Left ventricle myocardium superior (tissue), 1 donor: ENCODE measurements around the gene GABRD. TPM values are rescaled to one million over a fixed set of nuclear protein-coding genes. Genes with fewer than 3 reads are reported as not detected.

Source experiments
- ATAC-seq: fragments of 200-7000 bp; cut with Tn5 transposase; one replicate; pipeline ENCODE4 v1.9.1; 2020; ENCODE audit warnings: mild to moderate bottlenecking, moderate library complexity
- DNase-seq: peaks from one replicate; pipeline ENCODE4 v3.0.0-alpha.2; 2020
- intact Hi-C: fragments of 100-400 bp; cut with micrococcal nuclease; formaldehyde crosslinking; loops from one replicate; pipeline ENCODE4 v1.11.0; 2022
- total RNA-seq: library from RNA; stranded (reverse); fragmentation: NEBNext Ultra II Directional; extraction: Animal tissue kit (Norgen Biotek cat#: 25700); gene quantifications from one replicate; pipeline ENCODE4 v1.2.1, GENCODE V29; 2021
- donor health status: DM: no; HTN: yes; CAD: no; lungs with severe emphysema.

The GABRD gene
- total RNA-seq, 1 donor from 2014 or later, result 0.20 TPM

DNA sequence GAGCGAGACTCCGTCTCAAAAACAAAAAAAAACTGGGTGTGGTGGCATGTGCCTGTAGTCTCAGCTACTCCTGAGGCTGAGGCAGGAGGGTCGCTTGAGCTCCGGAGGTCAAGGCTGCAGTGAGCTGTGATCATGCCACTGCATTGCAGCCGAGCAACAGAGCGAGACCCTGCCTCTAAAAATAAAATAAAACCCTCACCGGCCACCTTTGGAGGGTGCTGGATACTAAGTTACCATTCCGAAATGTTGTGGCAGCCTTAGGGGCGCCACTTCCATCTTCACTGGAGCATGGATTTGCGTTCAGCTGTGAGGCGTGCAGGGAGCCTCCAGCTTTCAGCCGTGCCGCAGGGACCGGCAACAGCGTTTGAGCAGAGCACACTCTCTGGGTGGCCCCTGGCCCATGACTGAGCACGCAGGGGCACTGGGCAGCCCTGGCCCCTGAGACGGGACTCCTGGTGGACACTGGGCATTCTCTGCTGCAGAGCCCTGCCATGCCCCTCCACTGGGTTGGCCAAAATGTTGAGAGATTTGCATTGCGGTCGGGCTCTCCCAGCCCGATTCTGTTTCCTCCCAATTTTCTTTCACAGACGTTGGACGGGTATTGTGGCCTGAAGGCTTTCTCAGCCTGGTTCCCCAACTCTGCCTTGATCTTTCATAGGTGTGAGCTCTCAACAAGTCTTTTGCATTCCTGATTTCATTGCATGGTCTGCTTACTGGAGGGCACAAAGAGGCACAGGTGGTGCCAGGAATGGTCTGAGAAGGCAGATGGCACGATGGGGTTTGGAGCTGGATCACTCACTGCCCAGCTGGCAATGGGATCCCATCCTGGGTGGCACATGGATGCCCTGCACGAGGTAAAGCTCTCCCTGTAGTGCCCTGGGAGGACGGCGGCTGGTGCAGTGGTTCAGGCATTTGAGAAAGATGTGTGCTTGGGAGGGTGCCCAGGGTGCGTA lies 9.8 kb upstream of the GABRD start:
- intact Hi-C loops, result no loop called here
- DNase-seq (no peak), ATAC-seq (no peak)

DNA sequence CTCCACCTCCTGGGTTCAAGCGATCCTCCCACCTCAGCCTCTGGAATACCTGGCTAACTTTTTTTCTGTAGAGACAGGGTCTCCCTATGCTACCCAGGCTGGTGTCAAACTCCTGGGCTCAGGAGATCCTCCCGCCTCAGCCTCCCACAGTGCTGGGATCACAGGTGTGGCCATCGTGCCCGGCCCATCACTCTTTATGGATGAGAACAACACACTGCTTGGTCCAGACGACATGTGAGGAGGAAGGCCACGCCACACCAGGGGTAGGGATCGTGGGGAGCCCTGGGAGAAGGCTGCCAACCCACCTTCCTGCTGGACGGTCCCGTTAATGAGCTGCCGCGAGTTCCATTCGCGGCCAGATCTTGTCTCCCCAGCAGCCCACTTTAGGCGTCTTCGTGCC lies 5.0 kb upstream of the GABRD start:
- DNase-seq, result no peak
- ATAC-seq, result no peak
- intact Hi-C loops, result no loop called here

DNA sequence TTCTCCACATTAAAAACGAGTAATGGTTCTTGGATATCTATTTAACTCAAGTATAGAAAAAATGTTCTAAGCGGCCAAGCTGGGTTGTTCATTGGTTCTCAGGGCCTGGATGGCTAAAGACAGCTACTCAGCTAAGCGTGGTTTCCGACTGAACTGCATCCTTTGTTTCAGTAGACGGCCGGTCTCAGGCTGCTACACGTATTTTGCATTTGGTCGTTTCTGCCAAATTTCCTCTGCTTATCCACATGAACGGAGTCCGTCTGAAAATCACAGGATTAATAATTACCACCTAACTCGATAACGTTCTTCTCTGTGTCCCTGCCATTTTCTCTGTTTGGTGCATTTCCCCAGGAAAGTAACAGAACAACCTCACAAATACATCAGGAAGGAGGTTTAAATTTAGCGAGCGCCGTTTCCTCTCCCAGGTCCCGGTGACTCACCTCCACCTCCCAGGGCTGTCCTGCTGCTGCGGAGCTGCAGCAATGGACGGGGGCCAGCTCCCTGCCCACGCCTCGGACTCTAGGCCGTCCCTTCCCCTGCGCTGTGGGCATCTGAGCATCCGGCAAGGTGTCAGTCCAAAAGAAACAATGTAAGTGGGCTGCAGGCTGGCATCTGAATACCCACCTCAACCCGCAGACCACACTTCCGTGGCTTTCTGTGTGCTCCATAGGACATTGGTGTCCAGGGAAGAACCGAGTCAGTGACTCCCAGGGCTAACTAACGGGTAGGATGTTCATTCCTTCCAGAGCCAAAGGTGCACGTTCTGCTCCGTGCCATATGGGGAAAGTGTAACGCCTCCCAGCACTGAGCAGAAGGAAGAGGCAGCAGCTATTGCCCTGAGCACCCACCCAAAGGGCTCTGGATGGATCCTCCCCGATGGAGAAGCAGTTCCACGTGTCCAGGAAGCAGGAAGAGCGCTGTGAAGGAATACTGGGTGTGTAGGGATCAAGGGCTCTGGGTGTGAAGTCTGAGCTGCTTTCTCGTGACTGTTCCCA lies 4.1 kb upstream of the GABRD start:
- intact Hi-C loops, result no loop called here
- ATAC-seq, result no peak
- DNase-seq, result no peak

DNA sequence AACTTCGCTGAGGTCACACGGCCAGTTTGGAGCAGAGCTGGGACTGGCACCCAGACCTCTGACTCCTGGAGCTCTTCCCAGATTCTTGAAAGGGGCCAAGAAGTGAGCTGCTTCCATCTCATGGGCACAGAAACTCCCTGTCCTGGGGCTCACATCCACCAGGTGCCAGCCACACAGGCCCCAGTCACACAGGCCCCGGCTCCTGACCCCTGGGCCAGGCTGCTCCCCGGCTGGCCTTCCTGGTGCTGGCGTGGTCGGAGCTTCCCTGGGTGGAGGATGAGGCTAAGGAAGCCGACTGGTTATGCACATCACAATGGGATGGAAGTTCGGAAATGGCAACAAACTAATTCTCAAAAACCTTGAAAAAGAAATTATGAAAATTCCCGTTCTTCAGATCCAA lies 3.0 kb upstream of the GABRD start:
- intact Hi-C loops, result no loop called here
- DNase-seq (no peak), ATAC-seq (no peak)

DNA sequence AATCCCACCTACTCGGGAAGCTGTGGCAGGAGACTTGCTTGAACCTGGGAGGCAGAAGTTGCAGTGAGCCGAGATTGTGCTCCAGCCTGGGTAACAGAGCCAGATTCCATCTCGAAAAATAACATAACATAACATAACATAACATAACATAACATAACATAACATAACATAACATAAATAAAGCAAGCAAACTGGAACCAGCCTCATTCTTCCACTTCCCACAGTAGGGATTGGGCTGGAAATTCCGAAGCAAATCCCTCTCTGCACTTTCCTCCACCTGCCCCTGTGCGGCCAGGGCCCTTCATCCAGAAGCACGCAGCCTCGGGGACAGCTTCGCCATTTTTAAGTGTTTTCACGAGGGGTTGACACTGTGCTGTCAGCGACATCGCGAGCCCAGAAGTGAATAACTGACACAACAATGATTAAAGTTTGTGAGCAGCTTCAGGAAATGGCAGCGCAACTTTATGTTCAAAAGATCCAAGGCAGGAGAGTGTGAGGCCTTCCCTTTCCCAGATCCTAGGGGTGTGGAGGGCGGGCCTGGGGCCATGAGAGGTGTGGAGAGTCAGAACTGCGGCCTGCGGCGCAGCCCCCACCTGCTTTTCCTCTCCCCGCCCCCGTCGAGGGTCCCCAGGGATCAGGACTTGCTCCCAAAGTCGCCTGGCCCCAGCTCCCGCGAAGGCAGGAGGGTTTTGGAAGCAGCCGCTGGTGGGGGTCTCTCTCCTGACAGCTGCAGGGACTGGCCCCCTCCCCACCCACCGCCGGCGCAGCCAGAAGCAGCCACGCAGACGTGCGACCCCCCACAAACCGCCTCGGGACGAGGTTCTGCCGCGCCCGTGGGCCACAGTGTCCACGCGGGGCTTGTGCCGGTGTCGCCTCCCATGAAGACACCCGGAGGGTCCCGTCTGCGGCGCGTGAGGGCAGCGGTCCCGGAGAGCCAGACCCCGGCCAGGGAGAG lies 651 bp upstream of the GABRD start:
- intact Hi-C loops, result no loop called here
- ATAC-seq, result no peak
- no peak for DNase-seq

DNA sequence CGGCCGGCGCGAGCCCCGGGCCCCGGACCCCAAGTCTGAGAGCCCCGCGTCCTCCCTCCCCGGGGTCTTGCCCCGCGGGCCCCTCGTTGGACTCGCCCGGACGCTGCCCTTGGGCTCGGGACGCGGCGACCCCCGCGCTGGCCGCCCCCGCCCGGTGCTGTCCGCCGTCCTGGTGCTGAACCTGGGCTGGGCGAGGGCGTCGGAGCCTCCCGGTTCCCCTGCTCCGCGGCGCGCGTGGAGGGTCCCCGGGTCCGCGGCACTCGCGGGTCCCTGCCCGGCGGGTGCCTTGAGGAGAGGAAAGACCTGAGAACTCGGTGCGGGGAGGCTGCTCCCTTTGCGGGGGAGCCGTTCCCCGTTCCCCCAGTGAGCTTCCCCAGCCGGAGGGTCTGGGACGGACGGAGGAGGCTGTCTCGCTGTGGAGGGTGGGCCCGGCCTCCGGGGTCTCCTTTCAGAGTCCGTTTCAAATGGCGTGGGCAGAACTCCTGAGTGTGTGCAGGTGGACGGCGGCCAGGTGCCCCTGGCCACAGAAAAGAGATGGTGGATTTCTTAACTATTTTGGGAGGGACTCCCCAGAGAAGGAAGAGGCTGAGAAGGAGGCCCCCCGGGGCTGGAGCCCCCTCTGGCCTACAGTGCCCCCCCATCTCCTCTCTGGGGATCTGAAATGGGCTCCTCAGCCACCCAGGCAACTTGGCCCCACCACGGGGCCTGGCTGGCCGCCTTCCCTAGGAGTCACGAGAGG lies 595 bp downstream of the GABRD start:
- ATAC-seq (peak; percentile 29), DNase-seq (no peak)
- intact Hi-C loops, result no loop called here

DNA sequence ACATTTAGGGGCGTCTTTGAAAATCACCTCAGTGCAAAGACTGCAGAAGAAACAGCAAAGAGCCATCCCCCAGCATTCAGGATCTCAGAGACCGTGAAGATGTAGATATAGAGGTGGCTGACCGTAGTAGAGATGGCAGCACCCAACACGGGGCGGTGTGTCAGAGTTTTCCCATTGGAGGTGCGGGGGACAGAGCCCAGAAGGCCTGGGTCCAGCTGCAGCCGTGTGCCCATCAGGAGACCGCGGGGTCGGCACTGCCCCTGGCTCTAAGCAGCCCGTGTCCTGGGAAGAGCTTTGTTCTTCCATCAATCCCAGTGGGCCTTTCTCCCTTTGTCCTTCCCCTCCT lies 1.1 kb downstream of the GABRD start:
- ATAC-seq, result no peak
- no peak for DNase-seq
- intact Hi-C loops, result no loop called here

DNA sequence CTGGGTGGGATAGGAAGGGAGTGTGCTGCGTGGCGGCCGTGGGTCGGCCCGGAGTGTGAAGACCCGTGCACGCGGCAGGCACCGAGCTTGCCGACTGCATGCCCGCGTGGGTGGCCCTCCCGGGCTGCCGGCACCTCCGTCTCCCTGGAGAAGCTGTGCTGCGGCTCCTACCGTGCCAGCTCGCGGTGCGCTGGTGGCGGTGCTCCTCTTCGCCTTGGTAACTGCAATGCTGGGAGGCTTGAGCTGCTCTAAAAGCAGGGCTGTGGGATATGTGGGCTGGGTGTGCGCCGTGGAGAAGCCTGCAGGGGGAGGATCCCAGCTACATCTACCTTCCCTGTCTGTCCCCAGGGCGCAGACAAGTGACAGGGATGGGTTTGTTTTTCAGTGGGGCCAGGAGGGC lies 2.4 kb downstream of the GABRD start:
- intact Hi-C loops, result no loop called here
- DNase-seq, result no peak

DNA sequence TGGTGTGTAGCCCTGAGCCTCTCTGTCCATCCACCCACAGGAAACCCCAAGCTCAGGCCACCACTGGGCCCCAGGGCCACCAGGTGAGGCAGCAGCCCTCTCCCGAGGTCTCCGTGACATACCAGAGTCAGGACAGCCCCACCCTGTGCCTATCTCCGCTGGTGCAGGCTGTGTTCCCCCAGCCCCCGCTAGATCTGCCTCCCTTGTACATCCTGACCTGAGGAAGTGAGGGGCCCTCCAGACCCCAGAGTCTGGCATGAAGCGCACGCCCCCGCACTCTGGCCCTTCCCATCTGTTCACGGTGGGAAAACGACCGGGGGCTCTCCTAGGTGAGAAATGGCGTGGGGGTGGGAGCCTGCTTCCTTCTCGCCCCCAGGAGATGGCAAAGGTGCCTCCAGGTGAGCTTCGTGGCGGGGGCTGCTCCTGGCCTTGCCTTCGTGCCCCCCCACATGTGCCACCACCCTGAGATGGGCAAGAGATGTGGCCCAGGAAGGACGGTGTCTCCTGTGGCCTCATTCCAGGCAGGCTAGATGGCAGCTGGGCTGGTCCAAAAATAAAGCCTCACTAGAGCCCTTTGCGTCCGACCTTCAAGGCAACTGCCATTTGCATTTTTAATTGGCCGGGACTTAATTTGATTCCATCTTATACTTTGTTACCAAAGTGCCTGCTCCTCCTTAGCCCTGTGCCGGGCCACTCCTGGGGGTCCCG lies 3.1 kb downstream of the GABRD start:
- no peak for DNase-seq
- intact Hi-C loops, result no loop called here
- ATAC-seq, result no peak

More for the DNA sequence above, 2.4 kb downstream of the GABRD start:
- no peak for ATAC-seq

DNA sequence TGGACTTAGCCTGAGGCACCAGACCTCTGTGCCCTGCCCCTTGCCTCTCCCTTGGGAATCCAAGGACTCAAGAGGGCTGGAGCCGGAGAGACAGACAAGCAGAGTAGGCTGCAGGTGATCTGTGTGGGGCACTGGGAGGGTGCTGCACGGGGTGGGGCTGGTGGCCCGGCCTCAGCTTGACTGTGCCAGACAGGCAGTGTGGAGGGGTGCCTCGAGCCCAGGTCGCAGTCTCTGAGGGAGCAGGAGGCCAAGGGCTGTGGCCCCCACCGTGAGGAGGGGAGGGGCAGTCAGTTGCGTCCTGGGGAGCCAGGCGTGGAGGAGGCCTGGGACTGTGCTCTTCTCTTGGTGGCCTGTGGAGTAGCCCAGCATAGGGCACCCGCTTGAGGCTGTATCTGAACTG lies 4.0 kb downstream of the GABRD start:
- no peak for ATAC-seq
- no peak for DNase-seq
- intact Hi-C loops, result no loop called here

DNA sequence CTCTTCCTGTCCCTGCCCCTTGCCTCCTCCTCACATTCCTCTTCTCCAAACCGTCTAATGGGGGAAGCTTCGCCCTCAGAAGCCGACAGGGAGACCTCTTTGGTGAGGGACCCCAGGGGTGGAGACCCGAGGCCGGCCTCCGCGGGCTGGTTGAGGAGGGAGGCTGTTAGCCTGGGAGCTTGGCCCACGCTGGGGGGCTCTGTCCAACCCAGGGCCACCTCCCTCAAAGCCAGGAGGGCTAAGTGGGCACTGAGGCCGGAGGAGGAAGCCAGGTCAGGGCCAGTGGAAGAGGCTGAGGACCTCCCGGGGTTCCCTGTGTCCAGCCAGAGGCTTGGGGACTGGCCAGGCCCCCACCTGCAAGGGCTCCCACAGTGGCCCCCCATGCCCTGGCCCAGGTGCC lies 5.3 kb downstream of the GABRD start:
- intact Hi-C loops, result no loop called here
- no peak for ATAC-seq
- DNase-seq, result no peak

DNA sequence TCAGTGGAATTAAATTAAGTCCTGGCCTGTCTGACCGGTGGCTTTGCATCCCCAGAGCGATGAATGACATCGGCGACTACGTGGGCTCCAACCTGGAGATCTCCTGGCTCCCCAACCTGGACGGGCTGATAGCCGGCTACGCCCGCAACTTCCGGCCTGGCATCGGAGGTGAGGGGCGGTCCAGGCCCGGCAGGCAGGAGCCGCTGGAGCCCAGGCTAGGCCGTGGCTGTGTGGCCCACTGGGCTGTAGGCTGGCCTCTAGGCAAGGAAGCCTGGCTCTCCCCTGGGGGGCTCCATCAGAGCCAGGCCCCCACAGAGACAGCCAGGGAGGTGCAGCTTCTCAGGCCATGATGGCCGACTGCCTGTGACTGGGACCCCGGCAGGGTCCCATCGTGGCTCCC lies 5.7 kb downstream of the GABRD start:
- DNase-seq (no peak), ATAC-seq (no peak)
- intact Hi-C loops, result no loop called here

DNA sequence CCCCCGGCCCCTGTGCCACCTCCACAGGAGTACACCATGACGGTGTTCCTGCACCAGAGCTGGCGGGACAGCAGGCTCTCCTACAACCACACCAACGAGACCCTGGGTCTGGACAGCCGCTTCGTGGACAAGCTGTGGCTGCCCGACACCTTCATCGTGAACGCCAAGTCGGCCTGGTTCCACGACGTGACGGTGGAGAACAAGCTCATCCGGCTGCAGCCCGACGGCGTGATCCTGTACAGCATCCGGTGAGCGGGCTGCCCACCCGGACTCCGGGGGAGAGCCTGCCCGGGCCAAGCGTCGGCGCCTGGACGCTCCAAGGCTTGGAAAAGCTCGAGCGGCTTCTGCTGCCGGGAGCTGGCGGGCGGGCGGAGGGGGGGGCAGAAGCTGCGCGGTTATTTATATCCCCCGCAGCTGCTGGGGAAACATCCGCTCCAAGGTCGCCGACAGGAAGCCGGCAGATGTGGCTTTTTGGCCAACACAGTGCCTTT lies 6.4 kb downstream of the GABRD start:
- intact Hi-C loops, result no loop called here
- peak; percentile 68 for DNase-seq
- peak; percentile 77 for ATAC-seq

DNA sequence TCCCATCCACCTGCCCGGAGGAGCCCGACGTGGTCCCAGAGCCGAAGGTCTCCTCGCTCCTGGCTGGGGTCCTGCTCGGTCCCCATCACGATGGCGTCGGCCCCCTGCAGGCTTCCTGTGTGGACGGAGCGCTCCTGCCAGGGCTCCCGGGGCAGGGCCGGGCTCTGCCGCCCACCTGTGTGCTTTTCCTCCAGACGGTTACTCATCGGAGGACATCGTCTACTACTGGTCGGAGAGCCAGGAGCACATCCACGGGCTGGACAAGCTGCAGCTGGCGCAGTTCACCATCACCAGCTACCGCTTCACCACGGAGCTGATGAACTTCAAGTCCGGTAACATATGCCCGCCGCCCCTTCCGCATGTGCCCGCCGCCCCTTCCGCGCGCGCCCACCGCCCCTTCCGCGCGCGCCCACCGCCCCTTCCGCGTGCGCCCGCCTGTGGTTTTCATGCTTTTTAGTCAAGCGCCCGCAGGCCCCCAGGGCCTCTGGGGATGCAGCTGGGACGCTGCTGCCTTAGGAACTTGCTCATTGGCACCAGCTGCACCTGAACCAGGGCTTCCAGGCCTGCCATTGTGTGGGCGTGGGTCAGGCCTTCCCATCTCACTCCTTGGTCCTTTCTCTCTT lies 8.9 kb downstream of the GABRD start:
- intact Hi-C loops, result no loop called here
- DNase-seq (no peak), ATAC-seq (no peak)

DNA sequence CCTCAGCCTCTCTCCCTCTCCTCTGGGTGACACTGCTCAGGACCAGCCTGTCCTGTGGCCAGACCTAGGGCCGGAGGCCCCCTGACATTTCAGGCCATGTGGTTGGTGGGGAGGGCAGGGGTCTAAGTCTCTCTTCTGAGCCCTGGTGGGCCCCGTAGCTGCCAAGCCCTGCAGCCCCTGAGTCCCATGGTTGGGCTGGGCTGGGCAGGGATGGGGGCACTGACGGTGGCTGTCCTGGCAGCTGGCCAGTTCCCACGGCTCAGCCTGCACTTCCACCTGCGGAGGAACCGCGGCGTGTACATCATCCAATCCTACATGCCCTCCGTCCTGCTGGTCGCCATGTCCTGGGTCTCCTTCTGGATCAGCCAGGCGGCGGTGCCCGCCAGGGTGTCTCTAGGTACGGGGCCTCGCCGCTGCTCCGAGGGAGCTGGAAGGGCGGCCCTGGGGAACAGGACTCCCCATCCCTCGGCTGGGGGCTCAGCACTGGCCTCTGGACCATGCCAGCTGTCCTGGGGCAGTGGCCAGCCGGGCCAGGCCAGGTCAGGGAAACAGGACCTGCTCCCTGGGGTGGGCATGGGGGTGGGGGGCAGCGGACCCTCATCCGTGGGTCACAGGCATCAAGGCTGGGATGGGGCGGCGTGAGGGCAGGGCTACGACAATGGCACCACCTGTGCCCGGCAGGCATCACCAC lies 9.9 kb downstream of the GABRD start:
- DNase-seq (no peak), ATAC-seq (no peak)
- intact Hi-C loops, result no loop called here

DNA sequence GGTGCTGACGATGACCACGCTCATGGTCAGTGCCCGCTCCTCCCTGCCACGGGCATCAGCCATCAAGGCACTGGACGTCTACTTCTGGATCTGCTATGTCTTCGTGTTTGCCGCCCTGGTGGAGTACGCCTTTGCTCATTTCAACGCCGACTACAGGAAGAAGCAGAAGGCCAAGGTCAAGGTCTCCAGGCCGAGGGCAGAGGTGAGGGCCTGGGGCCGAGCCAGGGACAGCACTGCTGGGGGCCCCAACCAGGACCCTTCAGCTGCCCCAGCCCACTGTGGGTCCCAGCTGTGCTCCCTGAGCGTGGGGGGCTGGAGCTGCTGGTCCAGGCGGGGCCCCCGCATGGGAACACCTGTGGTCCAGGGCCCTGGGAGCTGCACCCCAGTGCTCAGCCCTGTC lies 10.4 kb downstream of the GABRD start:
- no peak for ATAC-seq
- no peak for DNase-seq
- intact Hi-C loops, result no loop called here
